A172 (cell line): ENCODE measurements around the gene FSHR. TPM values are rescaled to one million over a fixed set of nuclear protein-coding genes. Genes with fewer than 3 reads are reported as not detected.

Source experiments
- DNase-seq: peaks from one replicate; pipeline ENCODE4 v3.0.0-alpha.2; 2015; ENCODE audit warnings: low spot score
- total RNA-seq: library from RNA; depleted of rRNA; stranded (reverse); fragments of >200 nt; shearing (Covaris generic); gene quantifications from 2 replicates; pipeline ENCODE4 v1.2.3, GENCODE V29; 2014

The FSHR gene
- total RNA-seq, 1 experiment from 2014 or later, result not detected

GRCh38 chr2:49111456-49111855, 42.9 kb downstream of the FSHR start:
- no peak for DNase-seq

DNA sequence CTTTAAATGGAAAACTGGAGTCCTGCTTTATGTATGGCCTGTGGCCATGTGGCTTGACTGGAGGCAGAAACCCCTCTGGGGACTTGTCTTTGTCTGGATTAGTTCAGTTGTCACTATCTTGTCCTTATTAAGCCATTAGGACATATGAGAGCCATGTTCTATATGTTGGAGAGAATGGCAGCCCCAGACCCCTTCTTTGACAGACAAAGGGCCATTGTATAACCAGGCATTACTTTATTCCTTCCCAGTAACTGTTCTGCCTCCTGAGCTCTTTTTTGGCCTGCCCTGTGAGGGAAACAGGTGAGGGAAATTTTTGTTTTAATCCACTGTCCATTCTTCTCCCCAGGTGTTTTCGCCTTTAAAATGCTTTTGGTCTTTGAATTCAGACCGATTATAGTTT, 43.3 kb downstream of the FSHR start:
- no peak for DNase-seq

- DNase-seq, result no peak
Observed at GRCh38 chr2:49110571-49110970, 43.7 kb downstream of the FSHR start.

DNA sequence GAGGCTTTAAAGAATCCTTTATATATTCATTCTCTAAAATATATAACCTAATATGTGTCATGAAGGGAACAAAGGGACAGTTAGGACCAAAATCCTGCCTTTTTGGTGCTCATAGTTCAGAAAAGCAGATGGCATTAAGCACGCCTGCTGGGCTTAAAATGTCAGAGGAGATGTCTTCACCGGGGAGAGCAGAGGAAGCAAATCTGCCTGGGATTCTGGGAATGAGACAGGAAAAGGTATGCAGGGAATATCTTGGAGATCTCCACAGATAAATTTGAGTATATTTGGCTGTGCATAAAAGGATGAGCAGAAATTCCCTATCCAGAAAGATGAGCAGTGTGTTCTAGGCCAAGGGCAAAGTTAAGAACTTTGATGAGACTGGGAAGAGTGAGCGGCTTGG, 45.5 kb downstream of the FSHR start:
- no peak for DNase-seq

DNA sequence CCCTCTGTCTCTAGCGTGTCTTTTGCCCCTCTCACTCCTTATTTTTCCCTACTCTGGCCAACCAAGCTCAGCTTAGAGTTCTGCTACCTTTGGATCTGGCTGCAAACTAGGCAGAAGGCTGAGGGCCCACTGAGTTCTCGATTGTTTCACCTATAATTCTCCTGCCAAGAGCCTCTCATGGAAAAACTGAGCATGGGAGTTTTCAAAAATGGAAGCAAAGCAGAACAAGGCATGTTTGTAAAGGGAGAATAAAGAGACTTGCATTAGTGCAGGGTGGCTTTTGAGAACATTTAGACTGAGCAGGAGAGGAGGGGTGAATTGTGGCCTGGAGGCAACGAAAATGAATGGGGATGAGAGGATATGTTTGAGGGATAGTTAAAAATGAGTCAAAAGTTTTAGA, 45.9 kb downstream of the FSHR start:
- DNase-seq, result no peak

GRCh38 chr2:49105506-49105905, 48.8 kb downstream of the FSHR start:
- DNase-seq, result no peak

GRCh38 chr2:49102146-49102545, 52.2 kb downstream of the FSHR start:
- DNase-seq, result no peak

GRCh38 chr2:49080681-49081080, 73.6 kb downstream of the FSHR start:
- no peak for DNase-seq

DNA sequence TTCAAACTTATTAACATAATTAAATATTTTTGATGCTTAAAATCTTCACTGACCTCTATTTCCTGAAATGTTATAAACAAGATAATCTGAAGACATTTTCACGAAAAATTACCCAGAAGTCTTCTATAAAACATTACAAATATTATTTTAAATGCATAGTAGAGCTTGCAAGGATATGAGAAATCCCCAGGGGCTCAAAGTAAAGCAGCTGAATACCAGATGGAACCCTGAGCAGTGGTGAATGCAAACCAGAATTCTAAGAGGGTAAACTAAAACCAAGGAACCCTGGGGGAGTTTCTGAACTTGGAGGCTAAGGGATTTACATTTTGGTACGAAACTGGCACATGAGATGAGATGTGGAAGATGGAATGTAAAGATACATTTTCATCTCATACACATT, 83.6 kb downstream of the FSHR start:
- no peak for DNase-seq

DNA sequence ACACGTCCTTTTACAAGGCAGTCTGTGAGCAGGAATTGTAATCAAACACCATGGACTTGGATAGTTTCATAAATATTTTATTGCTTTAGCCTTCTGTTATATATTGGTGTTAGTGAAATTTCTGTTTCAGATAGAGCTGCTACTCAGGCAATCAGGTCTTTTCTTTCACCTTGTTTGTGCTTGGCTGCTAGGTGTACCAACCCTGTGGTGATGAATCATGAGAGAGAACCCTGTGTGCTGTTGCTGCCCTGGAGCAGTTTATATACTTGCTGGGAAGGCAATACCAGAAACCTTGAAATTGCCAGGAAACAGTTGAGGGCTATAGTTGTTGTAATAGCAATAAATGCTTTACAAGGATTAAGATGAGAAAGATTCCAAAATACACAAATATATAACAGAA, 84.5 kb downstream of the FSHR start:
- no peak for DNase-seq

DNA sequence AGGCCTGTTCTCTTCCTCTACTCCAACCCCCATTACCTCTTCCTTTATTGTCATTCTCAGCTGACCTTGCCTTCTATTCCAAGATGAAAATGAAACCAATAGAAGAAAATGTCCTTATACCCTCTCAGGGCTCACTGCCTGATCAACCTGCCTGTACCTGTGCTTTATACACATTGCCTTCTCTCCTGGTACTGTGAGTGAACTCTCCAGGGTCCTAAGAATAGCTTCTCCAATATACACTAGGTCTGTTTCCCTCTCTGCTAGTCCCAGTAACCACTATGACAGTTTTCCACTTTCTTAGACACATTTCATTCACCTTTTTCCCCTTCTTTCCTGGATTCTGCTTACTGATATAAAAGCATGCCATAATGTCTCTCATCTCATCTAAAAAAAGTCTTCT, 85.7 kb downstream of the FSHR start:
- no peak for DNase-seq

- DNase-seq, result no peak
Observed at GRCh38 chr2:49067971-49068370, 86.3 kb downstream of the FSHR start.

- DNase-seq, result no peak
Observed at GRCh38 chr2:49053156-49053555, 101.2 kb downstream of the FSHR start.

DNA sequence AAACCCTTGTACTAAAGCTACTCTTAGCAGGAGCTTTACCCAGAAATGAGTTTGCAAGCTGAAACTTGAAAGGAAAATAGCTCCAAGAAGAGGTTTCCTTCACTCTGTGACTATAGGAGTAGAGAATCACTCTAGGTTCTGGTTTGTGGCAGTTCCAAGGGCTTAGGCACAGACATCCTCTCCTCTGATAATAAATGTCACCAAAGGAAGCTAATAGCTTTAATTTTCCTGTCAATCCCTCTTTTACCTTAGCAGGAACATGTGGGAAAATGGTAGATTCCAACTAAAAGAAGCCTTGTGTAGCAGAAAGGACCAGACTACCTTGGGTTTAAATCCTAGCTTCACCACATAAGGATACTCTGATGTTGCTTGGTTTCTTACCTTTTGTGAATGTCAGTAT, 104.0 kb downstream of the FSHR start:
- DNase-seq, result no peak

- DNase-seq, result no peak
Observed at GRCh38 chr2:49049161-49049560, 105.2 kb downstream of the FSHR start.

DNA sequence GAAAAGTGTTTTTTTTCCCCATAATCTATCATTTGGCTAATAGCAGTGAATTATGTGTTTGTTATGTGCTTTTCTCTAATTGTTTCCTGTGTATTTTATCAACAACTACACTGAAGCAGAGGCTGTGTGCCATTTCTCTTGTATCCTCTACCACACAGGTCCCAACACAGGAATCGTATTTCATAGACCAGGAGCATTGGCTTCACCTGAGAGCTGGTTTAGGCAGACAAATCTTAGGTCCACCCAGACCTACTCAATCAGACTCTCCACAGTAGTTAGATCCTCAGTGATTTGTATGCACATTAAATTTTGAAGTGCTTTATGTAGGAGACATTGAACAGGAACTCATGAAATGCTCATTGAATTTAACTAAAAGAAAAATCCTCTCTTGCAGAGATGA, 109.2 kb downstream of the FSHR start:
- no peak for DNase-seq

- DNase-seq, result no peak
Observed at GRCh38 chr2:49044350-49045079, 109.8 kb downstream of the FSHR start.

GRCh38 chr2:49043405-49043982, 110.8 kb downstream of the FSHR start:
- no peak for DNase-seq

DNA sequence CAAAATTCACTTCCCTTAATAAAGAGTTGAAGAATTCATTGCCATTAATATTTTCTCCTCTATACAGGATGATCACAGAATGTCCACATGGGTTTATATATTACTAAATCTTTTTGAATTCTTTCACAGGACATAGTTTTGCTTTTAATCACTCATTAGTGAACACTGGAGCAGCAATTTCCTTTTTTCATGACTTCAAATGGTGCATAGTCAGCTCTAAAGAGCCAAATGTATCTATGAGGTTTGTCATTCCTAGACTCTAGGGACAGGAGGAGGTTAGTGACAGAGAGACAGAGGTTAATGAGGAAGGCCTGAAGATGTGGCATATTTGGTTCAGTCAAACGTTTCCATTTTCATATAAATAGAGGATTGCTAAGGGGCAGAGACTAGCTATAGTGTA, 111.8 kb downstream of the FSHR start:
- DNase-seq, result no peak

DNA sequence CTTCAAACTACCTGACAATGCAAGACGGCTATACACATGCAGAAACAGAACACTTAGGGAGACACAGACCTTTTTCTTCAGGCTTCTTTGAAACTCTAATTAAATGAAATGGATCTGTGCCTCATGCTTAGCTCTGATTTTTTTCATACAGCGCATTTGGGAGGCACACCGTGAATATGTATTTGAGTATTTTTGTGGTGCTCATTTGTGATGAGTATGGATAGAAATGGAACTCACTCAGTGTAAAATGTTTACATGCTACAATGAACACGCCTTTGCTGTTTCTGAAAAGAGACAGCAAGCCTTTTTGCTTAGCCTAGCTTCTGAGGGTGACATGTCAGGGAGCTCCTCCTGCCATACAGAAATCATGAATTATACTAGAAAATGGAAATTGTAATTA, 113.3 kb downstream of the FSHR start:
- DNase-seq, result no peak

DNA sequence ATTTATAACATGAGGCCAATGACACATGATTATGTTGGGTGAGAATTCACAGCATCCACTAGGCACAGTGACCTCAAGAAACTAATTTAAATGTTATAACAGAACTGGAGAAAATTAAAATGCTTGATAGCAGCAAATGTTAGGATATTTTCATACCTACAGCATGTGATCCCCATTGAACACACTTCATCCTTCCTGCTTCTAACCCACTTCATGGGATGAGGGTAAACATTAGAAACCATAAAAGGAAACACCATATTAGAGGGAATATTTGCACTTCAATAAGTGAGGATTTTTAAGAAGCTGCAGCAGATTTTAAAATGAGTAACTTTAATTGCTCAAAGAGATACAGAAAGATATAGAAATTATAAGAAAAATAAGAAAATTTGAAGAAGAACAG, 117.1 kb downstream of the FSHR start:
- DNase-seq, result no peak

DNA sequence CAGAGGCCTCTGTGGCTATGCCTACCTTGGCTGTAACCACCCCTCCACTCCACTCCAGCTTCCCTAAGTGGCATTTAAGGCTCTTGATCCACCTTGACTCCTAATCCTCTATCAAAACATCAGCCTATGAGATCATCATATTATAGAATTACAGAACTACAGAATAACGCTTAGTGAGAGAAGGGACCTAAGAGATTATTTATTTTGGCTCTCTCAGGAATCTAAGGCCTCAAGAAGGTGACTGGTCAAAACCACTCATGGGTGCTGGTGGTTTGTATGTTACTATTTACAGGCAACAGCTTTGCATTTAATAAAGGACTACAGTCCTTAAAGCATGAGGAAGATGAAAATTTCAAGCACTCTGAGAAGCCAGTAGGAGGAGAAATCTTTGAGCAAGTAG, 118.8 kb downstream of the FSHR start:
- no peak for DNase-seq

DNA sequence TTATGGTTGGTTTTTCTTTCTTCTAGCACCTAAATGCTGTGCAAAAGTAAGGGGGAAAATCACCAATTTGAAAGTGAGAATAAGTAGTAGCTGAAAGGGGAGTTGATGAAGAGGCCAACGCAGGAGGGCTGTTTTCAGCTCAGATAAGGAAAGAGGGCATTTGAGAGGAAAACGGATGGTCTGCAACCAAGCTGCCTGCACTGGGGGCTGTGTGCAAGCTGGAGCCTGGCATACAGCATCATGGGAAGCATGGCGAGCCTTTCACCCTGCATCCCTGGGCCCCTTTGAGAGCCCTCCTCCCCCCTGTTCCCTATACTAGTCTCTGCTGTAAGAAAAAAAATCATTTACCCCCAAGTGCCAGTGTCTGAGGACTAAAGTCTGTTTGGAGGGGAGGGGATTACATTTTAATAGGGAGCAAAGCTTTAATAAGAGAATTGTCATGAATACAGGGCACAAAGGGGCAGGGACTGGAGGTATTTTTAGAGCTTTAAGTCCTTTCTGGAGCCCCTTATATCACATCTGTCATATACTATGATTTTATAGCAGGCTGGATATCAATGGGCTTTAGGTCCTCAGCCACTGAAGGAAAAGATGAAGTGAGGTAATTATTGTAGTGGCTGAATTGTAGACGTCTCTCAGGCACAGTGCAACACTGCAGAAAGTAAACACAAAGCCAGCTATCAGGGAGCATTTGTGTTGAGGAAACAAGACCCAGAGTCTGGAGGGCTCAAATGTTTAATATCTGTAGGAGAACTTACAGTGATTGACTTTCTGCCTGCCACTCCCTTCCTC, 120.7 kb downstream of the FSHR start:
- DNase-seq, result no peak
